ENCODE data around the gene LRP5.

Gene LRP5

GRCh38 chr11:68325183-68325906, 13.0 kb downstream of the LRP5 start:
- H3K4me3 ChIP-seq (ENCODE audit: low read length, poor library complexity, severe bottlenecking): no peak overlapping the region
- peaks cover 71% of the 10 kb centered on the region for H3K4me1 ChIP-seq (ENCODE audit: insufficient read depth, low read length, poor library complexity, severe bottlenecking)
- peak overlapping the region; percentile 10 for H3K9ac ChIP-seq (ENCODE audit: low read depth, low read length, poor library complexity, severe bottlenecking)
- no peak for TF ChIP-seq EZH2phosphoT487 (IDR thresholded peaks at IDR 0.05; ENCODE audit: borderline replicate concordance)
- peak; percentile 32 for TF ChIP-seq CTCF (conservative IDR thresholded peaks at IDR 0.05; ENCODE audit: low read length)
- H3K79me2 ChIP-seq (ENCODE audit: insufficient read depth, low read length): peaks cover 97% of the 10 kb centered on the region
- peaks cover 7% of the 10 kb centered on the region for H3F3A ChIP-seq (ENCODE audit: low read depth)
- H3K27me3 ChIP-seq (ENCODE audit: insufficient read depth, low read length, poor library complexity, severe bottlenecking): no peaks in the 10 kb centered on the region
- no peaks in the 10 kb centered on the region for H3K36me3 ChIP-seq (ENCODE audit: insufficient read depth, low read length)
- H3K4me2 ChIP-seq (ENCODE audit: low read depth, low read length, poor library complexity, severe bottlenecking): no peak overlapping the region
- H3K9me3 ChIP-seq (ENCODE audit: insufficient read depth, low read depth, low read length): no peaks in the 10 kb centered on the region
- H3K9me2 ChIP-seq (replicated peaks; ENCODE audit: low read depth, low read length): no peaks in the 10 kb centered on the region
- no peak overlapping the region for H2AFZ ChIP-seq (ENCODE audit: low read length)
- peaks cover 3% of the 10 kb centered on the region for H4K20me1 ChIP-seq (ENCODE audit: insufficient read depth, low read length, poor library complexity, severe bottlenecking)

- Histone ChIP-seq H3F3A (ENCODE audit: low read depth) (peaks cover 7% of the 10 kb centered on the region), H3K4me3 (ENCODE audit: low read length, poor library complexity, severe bottlenecking) (no peak overlapping the region), H3K9ac (ENCODE audit: low read depth, low read length, poor library complexity, severe bottlenecking) (peak overlapping the region; percentile 10), H3K9me2 (replicated peaks; ENCODE audit: low read depth, low read length) (no peaks in the 10 kb centered on the region), H3K4me2 (ENCODE audit: low read depth, low read length, poor library complexity, severe bottlenecking) (peak overlapping the region; percentile 93), H3K27me3 (ENCODE audit: insufficient read depth, low read length, poor library complexity, severe bottlenecking) (no peaks in the 10 kb centered on the region), H3K4me1 (ENCODE audit: insufficient read depth, low read length, poor library complexity, severe bottlenecking) (peaks cover 76% of the 10 kb centered on the region), H3K79me2 (ENCODE audit: insufficient read depth, low read length) (peaks cover 97% of the 10 kb centered on the region), H3K36me3 (ENCODE audit: insufficient read depth, low read length) (no peaks in the 10 kb centered on the region), H3K9me3 (ENCODE audit: insufficient read depth, low read depth, low read length) (no peaks in the 10 kb centered on the region), H2AFZ (ENCODE audit: low read length) (no peak overlapping the region), H4K20me1 (ENCODE audit: insufficient read depth, low read length, poor library complexity, severe bottlenecking) (peaks cover 2% of the 10 kb centered on the region)
- TF ChIP-seq CTCF (conservative IDR thresholded peaks at IDR 0.05; ENCODE audit: low read length) (no peak), EZH2phosphoT487 (IDR thresholded peaks at IDR 0.05; ENCODE audit: borderline replicate concordance) (no peak)
Measured at GRCh38 chr11:68325907-68326220, 13.5 kb downstream of the LRP5 start.

GRCh38 chr11:68326334-68327215, 14.2 kb downstream of the LRP5 start:
- Histone ChIP-seq H3F3A (ENCODE audit: low read depth) (peaks cover 7% of the 10 kb centered on the region), H3K4me1 (ENCODE audit: insufficient read depth, low read length, poor library complexity, severe bottlenecking) (peaks cover 76% of the 10 kb centered on the region), H3K9me2 (replicated peaks; ENCODE audit: low read depth, low read length) (no peaks in the 10 kb centered on the region), H2AFZ (ENCODE audit: low read length) (no peak overlapping the region), H3K9ac (ENCODE audit: low read depth, low read length, poor library complexity, severe bottlenecking) (peak overlapping the region; percentile 83), H3K27me3 (ENCODE audit: insufficient read depth, low read length, poor library complexity, severe bottlenecking) (no peaks in the 10 kb centered on the region), H4K20me1 (ENCODE audit: insufficient read depth, low read length, poor library complexity, severe bottlenecking) (no peaks in the 10 kb centered on the region), H3K79me2 (ENCODE audit: insufficient read depth, low read length) (peaks cover 96% of the 10 kb centered on the region), H3K9me3 (ENCODE audit: insufficient read depth, low read depth, low read length) (no peaks in the 10 kb centered on the region), H3K4me3 (ENCODE audit: low read length, poor library complexity, severe bottlenecking) (no peak overlapping the region), H3K4me2 (ENCODE audit: low read depth, low read length, poor library complexity, severe bottlenecking) (peak overlapping the region; percentile 93), H3K36me3 (ENCODE audit: insufficient read depth, low read length) (no peaks in the 10 kb centered on the region)
- no peak for TF ChIP-seq CTCF (conservative IDR thresholded peaks at IDR 0.05; ENCODE audit: low read length)
- no peak for TF ChIP-seq EZH2phosphoT487 (IDR thresholded peaks at IDR 0.05; ENCODE audit: borderline replicate concordance)

Data from Loucy (cell line).